Measurements from ENCODE around the gene COL4A1.

Gene COL4A1

GRCh38 chr13:110233181-110233950 lies 73.6 kb downstream of the COL4A1 start:
- DNase-seq: no peak

- DNase-seq: no peak
These were observed 74.2 kb downstream of the COL4A1 start for GRCh38 chr13:110232756-110233155.

- DNase-seq: no peak
These were observed 74.8 kb downstream of the COL4A1 start for GRCh38 chr13:110232142-110232541.

- DNase-seq: no peak
These were observed 75.5 kb downstream of the COL4A1 start for GRCh38 chr13:110231348-110232047.

GRCh38 chr13:110230661-110231347 lies 76.2 kb downstream of the COL4A1 start:
- DNase-seq: no peak

GRCh38 chr13:110229905-110230563 lies 76.9 kb downstream of the COL4A1 start:
- DNase-seq: no peak

GRCh38 chr13:110228936-110229904 lies 77.7 kb downstream of the COL4A1 start:
- DNase-seq: no peak

- DNase-seq: no peak
These were observed 78.9 kb downstream of the COL4A1 start for GRCh38 chr13:110227864-110228643.

GRCh38 chr13:110227416-110227815 lies 79.5 kb downstream of the COL4A1 start:
- DNase-seq: no peak

- no peak for DNase-seq
These were observed 81.1 kb downstream of the COL4A1 start for GRCh38 chr13:110225609-110226574.

GRCh38 chr13:110225003-110225402 lies 82.0 kb downstream of the COL4A1 start:
- no peak for DNase-seq

GRCh38 chr13:110224519-110224918 lies 82.4 kb downstream of the COL4A1 start:
- DNase-seq: no peak

GRCh38 chr13:110221406-110222117 lies 85.4 kb downstream of the COL4A1 start:
- no peak for DNase-seq

- no peak for DNase-seq
These were observed 86.5 kb downstream of the COL4A1 start for GRCh38 chr13:110220471-110220870.

GRCh38 chr13:110218581-110219201 lies 88.3 kb downstream of the COL4A1 start:
- no peak for DNase-seq

GRCh38 chr13:110217811-110218210 lies 89.1 kb downstream of the COL4A1 start:
- no peak for DNase-seq

- DNase-seq: no peak
These were observed 89.9 kb downstream of the COL4A1 start for GRCh38 chr13:110217085-110217484.

GRCh38 chr13:110216398-110217041 lies 90.4 kb downstream of the COL4A1 start:
- DNase-seq: no peak
